Neural crest cell (in vitro differentiated cells): ENCODE measurements around the gene SCTR. TPM values are rescaled to one million over a fixed set of nuclear protein-coding genes. Genes with fewer than 3 reads are reported as not detected.

Experiments used
- DNase-seq: peaks from one replicate; pipeline ENCODE4 v3.0.0; 2021; ENCODE audit warnings: low read depth, mixed read lengths, low spot score
- H3K27ac Mint-ChIP-seq: one replicate; pipeline ENCODE4 v1.8.0; 2021; ENCODE audit warnings: mild to moderate bottlenecking, mixed read lengths; ENCODE audit not compliant: unreplicated experiment
- H3K27me3 Mint-ChIP-seq: 2 replicates; pipeline ENCODE4 v1.8.0; 2021; ENCODE audit warnings: low read depth, mild to moderate bottlenecking, mixed read lengths
- H3K36me3 Mint-ChIP-seq: 2 replicates; pipeline ENCODE4 v1.8.0; 2021; ENCODE audit warnings: low read depth, mild to moderate bottlenecking, mixed read lengths
- H3K4me1 Mint-ChIP-seq: 2 replicates; pipeline ENCODE4 v1.8.0; 2021; ENCODE audit warnings: mixed read lengths
- H3K4me3 Mint-ChIP-seq: one replicate; pipeline ENCODE4 v1.8.0; 2021; ENCODE audit warnings: mild to moderate bottlenecking, mixed read lengths
- H3K9me3 Mint-ChIP-seq: 2 replicates; pipeline ENCODE4 v1.8.0; 2021; ENCODE audit warnings: mixed read lengths
- total RNA-seq: library from RNA; stranded (reverse); gene quantifications from 2 replicates; pipeline ENCODE4 v1.2.1, GENCODE V29; 2021
- TF ChIP-seq, protein P1 (sequence below): fragments of 200-600 bp; sonication (generic); conservative IDR thresholded peaks from 2 replicates; pipeline ENCODE4 v1.5.0; 2021; ENCODE audit warnings: antibody characterized with exemption, mild to moderate bottlenecking

The SCTR gene
- total RNA-seq, 1 donor from 2014 or later = not detected

DNA sequence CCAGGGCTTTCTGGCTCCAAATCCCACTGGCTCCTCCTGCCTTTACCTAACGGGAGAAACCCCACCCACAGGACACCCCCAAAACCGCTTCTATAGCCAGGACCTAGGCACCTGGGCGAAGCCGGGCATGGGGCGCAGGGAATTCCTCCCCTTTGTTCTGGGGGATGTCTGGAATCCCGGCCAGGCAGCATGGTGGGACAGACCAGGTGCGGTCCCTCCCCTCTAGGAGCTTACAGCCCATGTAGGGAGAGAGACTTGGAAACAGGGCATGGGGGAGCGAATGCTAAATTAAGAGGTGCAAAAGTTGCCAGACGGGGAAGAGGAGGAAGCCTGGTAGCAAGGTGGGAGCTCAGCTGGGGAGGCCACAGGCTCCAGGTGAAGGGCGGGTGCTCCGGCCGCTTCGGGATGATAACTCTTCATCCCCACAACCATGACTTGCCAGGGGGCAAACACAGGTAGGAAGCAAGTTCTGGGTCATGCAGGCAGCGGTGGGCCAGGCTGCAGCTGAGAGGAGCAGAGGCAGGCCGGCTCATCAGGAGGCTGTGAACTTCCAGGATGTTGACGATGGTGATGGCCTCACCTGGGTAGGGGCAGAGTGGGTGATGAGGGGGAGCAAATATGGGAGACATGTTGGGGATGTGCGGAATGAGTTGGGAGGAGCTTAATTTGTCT lies 91.3 kb downstream of the SCTR start:
- Mint-ChIP-seq H3K27ac (no peak overlapping the region), H3K4me1 (peaks cover 46% of the 10 kb centered on the region), H3K4me3 (peak overlapping the region; percentile 86), H3K36me3 (no peaks in the 10 kb centered on the region), H3K27me3 (peaks cover 28% of the 10 kb centered on the region), H3K9me3 (no peaks in the 10 kb centered on the region)
- DNase-seq = no peak
- TF ChIP-seq, protein P1, sequence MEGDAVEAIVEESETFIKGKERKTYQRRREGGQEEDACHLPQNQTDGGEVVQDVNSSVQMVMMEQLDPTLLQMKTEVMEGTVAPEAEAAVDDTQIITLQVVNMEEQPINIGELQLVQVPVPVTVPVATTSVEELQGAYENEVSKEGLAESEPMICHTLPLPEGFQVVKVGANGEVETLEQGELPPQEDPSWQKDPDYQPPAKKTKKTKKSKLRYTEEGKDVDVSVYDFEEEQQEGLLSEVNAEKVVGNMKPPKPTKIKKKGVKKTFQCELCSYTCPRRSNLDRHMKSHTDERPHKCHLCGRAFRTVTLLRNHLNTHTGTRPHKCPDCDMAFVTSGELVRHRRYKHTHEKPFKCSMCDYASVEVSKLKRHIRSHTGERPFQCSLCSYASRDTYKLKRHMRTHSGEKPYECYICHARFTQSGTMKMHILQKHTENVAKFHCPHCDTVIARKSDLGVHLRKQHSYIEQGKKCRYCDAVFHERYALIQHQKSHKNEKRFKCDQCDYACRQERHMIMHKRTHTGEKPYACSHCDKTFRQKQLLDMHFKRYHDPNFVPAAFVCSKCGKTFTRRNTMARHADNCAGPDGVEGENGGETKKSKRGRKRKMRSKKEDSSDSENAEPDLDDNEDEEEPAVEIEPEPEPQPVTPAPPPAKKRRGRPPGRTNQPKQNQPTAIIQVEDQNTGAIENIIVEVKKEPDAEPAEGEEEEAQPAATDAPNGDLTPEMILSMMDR = no peak

- no peaks in the 10 kb centered on the region for H3K36me3 Mint-ChIP-seq
- DNase-seq = no peak
- H3K27me3 Mint-ChIP-seq = peaks cover 32% of the 10 kb centered on the region
- H3K27ac Mint-ChIP-seq = no peak overlapping the region
- peak overlapping the region; percentile 86 for H3K4me3 Mint-ChIP-seq
- TF ChIP-seq, protein P1 = no peak
- H3K4me1 Mint-ChIP-seq = peaks cover 54% of the 10 kb centered on the region
- no peaks in the 10 kb centered on the region for H3K9me3 Mint-ChIP-seq
These were observed 92.1 kb downstream of the SCTR start for GRCh38 chr2:119431976-119432850.

DNA sequence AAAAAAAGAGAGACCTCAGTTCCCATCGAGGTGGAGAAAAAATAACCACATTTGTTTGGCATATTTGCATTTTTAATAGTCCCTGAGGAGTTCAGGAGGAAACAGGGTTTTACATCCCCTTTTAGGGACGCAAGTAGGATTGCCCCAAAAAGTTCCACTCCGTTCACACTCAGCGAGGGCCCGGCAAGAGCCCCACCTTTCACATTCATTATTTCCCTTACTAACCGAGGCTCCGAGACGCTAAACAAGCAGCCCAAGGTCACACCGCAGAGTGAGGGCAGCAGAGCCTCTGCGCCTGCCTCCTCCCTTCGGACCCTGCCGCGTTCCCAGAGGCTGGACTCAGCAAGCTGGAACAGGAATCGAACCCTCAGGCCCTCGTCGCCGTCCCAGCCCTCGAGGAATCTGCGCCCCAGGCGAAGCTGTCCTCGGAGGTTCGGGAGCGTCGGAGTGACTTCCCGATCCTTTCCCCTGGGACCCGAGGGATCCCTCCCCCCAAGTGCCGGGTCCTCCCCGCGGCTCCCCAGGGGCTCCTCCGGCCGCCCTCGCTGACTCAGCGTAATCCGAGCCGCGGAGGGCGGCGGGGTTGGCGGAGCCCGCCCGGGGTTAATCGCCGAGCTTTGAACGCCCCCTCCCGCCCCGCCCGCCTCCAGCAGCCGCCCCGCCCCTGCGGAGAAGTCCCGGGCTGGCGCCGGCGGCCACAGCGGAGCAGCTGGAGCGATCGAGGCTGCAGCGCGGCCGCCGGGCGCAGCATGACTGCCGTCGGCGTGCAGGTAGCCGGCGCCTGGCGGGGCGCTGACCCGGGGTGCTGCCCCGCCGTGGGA lies 92.9 kb downstream of the SCTR start, which contains the start of gene TMEM37:
Gene TMEM37, plus strand, starts transcription at position 700 of the 821 bp plus-strand sequence. Its CDS starts 50 bp downstream, at position 750.
- Mint-ChIP-seq H3K36me3 (no peaks in the 10 kb centered on the region), H3K4me3 (peak within 1 kb of the TSS; percentile 86), H3K9me3 (no peaks in the 10 kb centered on the region), H3K4me1 (peaks cover 61% of the 10 kb centered on the region), H3K27ac (no peak within 1 kb of the TSS), H3K27me3 (peaks cover 36% of the 10 kb centered on the region)
- peak; percentile 58 for DNase-seq
- TF ChIP-seq, protein P1 = no peak

DNA sequence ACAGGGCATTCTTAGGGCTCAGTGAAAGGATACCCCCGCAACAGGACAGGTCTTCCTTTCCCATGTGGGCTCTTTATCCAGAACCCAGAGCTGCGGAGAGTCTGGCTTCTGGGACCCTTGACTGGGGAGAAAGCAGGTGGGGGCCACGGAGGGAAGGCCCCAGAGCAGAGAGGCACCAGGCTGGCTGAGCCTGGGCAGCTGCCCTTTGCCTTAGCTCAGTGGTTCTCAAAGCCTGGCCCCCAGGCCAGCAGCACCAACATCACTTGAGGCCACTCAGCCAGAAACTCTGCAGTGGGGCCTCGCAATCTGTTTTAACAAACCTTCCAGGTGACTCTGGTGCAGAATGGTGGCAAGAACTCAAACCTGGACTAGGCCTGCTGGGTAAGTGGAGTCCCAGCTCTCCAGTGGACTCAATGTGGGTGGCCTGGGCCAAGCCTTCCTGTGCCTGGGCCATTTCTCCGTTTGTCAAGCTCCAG lies 94.2 kb downstream of the SCTR start:
- DNase-seq = no peak
- H3K4me3 Mint-ChIP-seq = peak overlapping the region; percentile 75
- peaks cover 36% of the 10 kb centered on the region for H3K27me3 Mint-ChIP-seq
- TF ChIP-seq, protein P1 = no peak
- no peaks in the 10 kb centered on the region for H3K9me3 Mint-ChIP-seq
- peaks cover 70% of the 10 kb centered on the region for H3K4me1 Mint-ChIP-seq
- H3K36me3 Mint-ChIP-seq = no peaks in the 10 kb centered on the region
- no peak overlapping the region for H3K27ac Mint-ChIP-seq
